HG02678 (cell line): ENCODE results near the gene YTHDF1.

ENCODE experiments used
- ATAC-seq: cut with Tn5 transposase; IDR thresholded peaks from one replicate; pipeline ENCODE4 v1.9.1; 2021; ENCODE audit warnings: mild to moderate bottlenecking, moderate library complexity; ENCODE audit not compliant: unreplicated experiment

YTHDF1 gene

DNA sequence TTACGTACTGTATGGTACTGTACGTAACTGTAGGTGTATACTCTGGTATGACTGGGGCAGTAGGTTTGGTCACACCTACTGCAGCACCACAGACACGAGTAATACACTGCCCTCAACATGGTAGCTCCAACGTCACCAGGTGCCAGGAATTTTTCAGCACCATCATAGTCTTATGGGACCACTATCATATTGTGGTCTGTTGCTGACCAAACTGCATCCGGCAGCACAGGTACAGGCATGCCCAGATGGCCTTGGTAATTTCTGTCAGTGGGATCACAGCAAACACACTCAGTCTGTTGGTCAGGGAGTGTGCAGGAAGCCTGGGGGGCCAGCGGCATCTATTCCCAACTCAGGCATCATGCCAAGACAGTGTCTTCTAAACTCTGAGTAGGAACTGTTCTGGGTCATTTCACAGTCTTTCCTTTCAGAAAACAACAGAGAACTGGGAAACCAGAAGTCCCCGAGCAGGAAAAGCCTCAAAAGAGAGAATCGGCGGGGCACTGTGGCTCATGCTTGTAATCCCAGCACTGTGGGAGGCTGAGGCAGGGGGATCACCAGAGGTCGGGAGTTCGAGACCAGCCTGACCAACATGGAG is 5.8 kb downstream of the YTHDF1 start:
- no peak for ATAC-seq

GRCh38 chr20:63208346-63208909 is 7.5 kb downstream of the YTHDF1 start:
- ATAC-seq, result no peak

GRCh38 chr20:63206878-63207277 is 9.1 kb downstream of the YTHDF1 start:
- ATAC-seq, result no peak

DNA sequence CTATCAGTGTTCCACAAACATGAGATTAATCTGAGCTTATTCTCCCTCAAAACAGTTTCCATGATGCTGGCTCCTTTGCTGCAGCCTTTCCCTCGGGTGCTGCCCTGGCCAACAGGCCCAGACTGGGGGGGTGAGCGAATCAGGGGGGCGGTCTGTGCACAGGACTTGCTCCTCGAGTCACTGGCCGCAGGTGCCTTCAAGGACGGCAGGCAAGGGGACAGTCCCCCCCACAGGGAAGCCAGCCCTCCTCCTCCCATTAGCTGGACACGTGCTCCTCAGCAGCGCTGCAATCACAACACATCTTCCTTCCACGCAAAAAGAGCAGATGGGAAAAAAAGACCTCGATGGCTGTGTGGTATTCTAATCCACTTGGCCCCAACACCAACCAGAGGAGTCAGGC is 10.0 kb downstream of the YTHDF1 start:
- no peak for ATAC-seq

DNA sequence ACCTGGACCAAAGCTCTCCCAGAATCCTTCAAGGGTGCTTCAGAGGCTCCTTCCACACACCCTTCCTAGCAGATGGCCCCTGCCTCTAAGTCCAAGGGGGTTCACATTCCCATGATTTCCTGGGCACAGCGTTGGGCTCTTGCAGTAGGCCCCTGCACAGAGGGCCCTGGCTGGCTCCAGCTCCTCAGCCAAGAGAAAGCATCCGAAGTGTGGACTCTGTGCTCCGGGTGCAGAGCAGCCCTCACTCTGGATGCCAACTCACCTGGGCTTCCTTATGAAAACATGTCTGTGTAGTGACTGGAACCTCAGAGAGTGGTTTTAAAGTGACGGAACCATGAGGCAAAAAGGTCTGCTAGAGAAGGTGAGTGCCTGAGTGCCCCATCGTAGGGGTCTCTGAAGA is 11.6 kb downstream of the YTHDF1 start:
- ATAC-seq, result no peak

GRCh38 chr20:63202811-63203526 is 13.0 kb downstream of the YTHDF1 start:
- ATAC-seq, result no peak

DNA sequence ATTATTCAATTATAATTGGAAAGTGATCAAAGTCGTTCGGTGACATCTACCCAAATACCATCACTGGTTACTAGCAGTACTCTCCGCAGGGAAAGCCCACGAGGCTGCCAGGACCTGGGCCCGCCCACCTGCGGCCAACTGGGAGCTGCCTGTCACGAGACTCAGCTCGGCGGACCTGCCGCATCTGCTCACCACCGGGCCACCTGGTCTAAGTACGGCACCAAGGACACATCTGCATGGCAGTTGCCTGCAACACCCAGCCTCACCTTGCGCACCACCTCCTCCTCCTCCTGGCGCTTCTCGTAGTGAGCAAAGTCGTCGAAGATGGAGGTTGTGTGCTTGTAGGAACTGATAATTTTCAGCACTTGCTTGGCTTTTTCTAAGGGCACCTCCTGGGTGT is 13.9 kb downstream of the YTHDF1 start:
- no peak for ATAC-seq

DNA sequence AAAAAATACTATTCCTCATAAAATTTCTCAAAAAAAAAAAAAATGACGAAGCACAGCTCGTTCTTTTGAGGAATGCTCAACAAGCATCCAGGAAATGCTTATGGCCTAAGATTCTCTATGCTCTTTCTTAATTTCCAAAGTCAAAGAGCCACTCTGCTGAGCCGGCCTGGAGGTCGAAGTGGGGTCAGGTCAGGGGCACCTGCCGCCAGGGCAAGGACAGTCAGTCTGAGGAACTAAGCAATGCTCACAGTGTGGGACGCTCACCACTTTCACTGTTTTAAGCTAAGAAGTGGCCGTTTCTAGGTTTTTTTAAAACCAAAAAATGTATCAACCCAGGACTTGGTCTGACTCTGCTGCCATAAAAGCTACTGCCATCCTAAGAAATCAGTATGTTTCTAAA is 17.3 kb downstream of the YTHDF1 start:
- ATAC-seq, result no peak

- no peak for ATAC-seq
Measured at GRCh38 chr20:63196768-63197470, 19.0 kb downstream of the YTHDF1 start.

DNA sequence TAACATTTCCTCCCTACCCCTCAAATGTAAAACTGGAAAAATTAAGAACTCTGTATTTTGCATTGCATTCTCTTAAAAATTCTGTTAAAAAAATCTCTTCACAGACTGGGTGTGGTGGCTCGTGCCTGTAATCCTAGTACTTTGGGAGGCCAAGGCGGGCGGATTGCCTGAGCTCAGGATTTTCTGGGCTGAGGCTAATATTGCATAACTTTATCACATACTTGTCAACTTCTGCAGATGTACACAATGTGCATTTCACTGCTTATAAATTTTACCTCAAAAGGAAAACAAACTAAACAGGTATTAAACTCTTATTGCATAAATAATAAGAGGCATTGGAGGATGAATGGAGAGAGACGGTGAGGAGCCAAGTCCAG is 21.1 kb downstream of the YTHDF1 start:
- ATAC-seq, result no peak

- ATAC-seq, result no peak
Measured at GRCh38 chr20:63194007-63194796, 21.7 kb downstream of the YTHDF1 start.

GRCh38 chr20:63192721-63193120 is 23.2 kb downstream of the YTHDF1 start:
- no peak for ATAC-seq

- no peak for ATAC-seq
Measured at GRCh38 chr20:63191400-63191799, 24.5 kb downstream of the YTHDF1 start.

- no peak for ATAC-seq
Measured at GRCh38 chr20:63190828-63191227, 25.1 kb downstream of the YTHDF1 start.

DNA sequence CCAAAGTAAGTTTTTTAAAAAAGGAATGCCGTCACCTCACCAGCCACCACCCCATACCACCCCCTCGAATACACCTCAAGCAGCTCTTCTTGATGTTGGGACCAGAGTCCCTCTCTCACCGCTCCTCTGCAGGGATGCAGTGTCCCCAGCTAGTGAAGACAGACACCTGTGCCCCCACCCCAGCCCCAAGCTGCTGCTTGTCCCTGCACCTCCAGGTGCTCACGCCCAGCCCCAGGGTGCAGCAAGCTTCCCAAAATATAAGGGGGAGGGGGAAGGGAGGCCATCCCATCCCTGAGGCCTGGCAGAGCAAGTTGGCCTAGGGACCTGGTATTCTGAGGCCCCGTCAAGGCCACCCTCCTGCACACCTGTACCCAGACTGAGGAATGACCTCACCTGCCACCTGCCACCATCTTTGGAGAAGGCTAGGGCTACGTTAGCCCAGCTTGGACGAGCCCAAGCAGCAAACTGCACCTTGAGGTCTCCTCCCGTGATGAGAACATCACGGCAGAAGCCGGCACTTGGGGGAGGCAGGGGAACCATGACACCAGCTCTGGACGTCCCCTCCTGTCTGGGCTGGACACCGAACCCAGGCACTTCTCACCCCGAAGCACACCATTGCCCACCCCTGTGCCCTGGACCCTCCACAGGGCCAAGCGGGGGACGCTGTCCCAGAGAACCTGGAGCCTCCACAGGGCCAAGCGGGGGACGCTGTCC is 25.9 kb downstream of the YTHDF1 start:
- ATAC-seq, result no peak

DNA sequence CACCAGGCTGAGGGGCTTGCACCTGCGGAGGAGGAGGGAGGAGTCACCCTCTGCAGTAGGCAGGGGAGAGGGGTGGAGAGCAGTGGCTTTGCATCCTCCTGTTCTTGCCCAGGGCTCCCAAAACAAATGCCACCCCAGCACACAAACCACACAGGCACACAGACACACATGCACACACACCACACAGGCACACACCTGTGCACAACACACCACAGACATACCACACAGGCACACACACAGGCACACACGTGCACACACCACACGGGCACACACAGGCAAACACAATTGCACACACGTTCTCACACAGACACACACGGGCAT is 26.6 kb downstream of the YTHDF1 start:
- ATAC-seq, result no peak

DNA sequence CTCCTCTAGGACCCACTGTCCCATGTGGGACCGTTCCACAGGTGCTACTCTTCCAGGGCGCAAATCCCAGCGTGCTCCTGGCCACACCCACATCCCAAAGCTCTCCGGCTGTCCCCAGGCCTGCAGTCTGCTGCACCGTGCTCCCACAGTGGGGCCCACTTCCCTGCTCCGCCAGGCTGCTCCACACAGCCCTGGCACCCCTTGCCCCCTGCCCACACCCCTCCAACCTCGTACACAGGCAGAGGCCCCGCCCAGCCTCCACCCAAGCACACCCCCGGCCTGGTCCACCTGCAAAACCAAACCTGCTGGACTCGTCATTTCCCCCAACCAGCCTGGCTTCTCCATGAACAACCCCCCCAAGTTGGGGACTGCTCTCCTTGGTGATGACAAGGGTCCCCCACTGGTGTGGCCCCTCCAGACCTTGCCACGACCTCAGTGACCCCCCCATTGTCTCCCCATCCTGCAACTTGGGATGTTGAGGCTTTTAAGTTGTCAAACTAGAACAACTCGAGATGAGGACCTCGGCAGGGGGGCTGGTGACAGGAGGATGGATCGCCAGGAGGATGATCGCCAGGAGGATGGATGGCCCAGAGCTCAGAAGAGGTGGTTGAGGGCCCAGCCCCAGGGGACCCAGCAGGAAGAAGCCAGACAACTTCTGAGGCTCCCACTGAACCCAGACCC is 27.1 kb downstream of the YTHDF1 start:
- ATAC-seq, result no peak

DNA sequence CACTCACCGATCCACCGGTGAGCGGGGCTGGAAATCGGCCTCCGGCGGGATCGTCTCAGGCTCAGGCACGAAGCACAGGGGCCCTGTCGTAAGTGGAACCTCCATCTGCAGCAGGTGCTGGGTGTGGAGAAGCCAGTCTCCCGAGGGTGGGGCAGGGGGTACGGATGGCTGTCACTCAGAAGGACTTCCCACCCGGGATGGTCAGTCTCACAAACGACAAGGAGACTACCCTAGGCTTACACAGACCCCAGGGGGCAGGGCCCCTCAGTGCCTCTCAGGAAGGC is 27.8 kb downstream of the YTHDF1 start:
- ATAC-seq, result no peak

GRCh38 chr20:63187338-63188158 is 28.4 kb downstream of the YTHDF1 start:
- ATAC-seq, result no peak
